MM.1S (cell line): ENCODE results near the gene FCHSD2.
A peak's percentile ranks its signal among the peaks of the same experiment; 100 is the strongest.

Source experiments
- DNase-seq: peaks from one replicate; pipeline ENCODE4 v3.0.0-alpha.2; 2015
- H2AFZ ChIP-seq: fragments of 300-600 bp; sonication (generic); 2 replicates; pipeline ENCODE4 v1.6.0; 2016; ENCODE audit warnings: antibody characterized with exemption, low read length
- H3F3A ChIP-seq: fragments of 300-600 bp; sonication (generic); 2 replicates; pipeline ENCODE4 v1.6.1; 2016; ENCODE audit warnings: mild to moderate bottlenecking, antibody characterized with exemption, low read length, moderate library complexity, mixed read lengths; ENCODE audit not compliant: insufficient read depth
- H3K27ac ChIP-seq: fragments of 300-600 bp; sonication (generic); 2 replicates; pipeline ENCODE4 v1.5.1; 2016; ENCODE audit warnings: mild to moderate bottlenecking, low read length
- H3K27me3 ChIP-seq: fragments of 300-600 bp; sonication (generic); replicated peaks from 2 replicates; pipeline ENCODE4 v1.6.0; 2016; ENCODE audit warnings: low read length; ENCODE audit not compliant: insufficient read depth
- H3K36me3 ChIP-seq: fragments of 300-600 bp; sonication (generic); replicated peaks from 2 replicates; pipeline ENCODE4 v1.6.1; 2016; ENCODE audit warnings: mild to moderate bottlenecking, low read length, mixed read lengths; ENCODE audit not compliant: insufficient read depth
- H3K4me1 ChIP-seq: fragments of 300-600 bp; sonication (generic); 2 replicates; pipeline ENCODE4 v1.6.1; 2016; ENCODE audit warnings: low read length, mixed read lengths
- H3K4me2 ChIP-seq: fragments of 300-600 bp; sonication (generic); 2 replicates; pipeline ENCODE4 v1.6.0; 2016; ENCODE audit warnings: low read depth, low read length
- H3K4me3 ChIP-seq: fragments of 300-600 bp; sonication (generic); 2 replicates; pipeline ENCODE4 v1.5.1; 2016; ENCODE audit warnings: low read length, mixed read lengths
- H3K79me2 ChIP-seq: fragments of 300-600 bp; sonication (generic); 2 replicates; pipeline ENCODE4 v1.6.1; 2016; ENCODE audit warnings: mixed run types, low read length, mixed read lengths
- H3K9ac ChIP-seq: fragments of 300-600 bp; sonication (generic); 2 replicates; pipeline ENCODE4 v1.6.1; 2016; ENCODE audit warnings: low read length, mixed read lengths
- H3K9me2 ChIP-seq: fragments of 300-600 bp; sonication (generic); replicated peaks from 2 replicates; pipeline ENCODE4 v1.6.1; 2016; ENCODE audit warnings: mild to moderate bottlenecking, low read length, mixed read lengths; ENCODE audit not compliant: insufficient read depth
- H3K9me3 ChIP-seq: fragments of 300-600 bp; sonication (generic); replicated peaks from 2 replicates; pipeline ENCODE4 v1.6.1; 2016; ENCODE audit warnings: mild to moderate bottlenecking, low read length, mixed read lengths; ENCODE audit not compliant: insufficient read depth
- H4K20me1 ChIP-seq: fragments of 300-600 bp; sonication (generic); 2 replicates; pipeline ENCODE4 v1.6.1; 2016; ENCODE audit warnings: mild to moderate bottlenecking, low read length, moderate library complexity, mixed read lengths; ENCODE audit not compliant: insufficient read depth
- CTCF ChIP-seq: fragments of 300-600 bp; sonication (generic); IDR thresholded peaks from 2 replicates; pipeline ENCODE4 v1.5.1; 2016; ENCODE audit warnings: antibody characterized with exemption, low read length, mixed read lengths
- EZH2 ChIP-seq: fragments of 300-600 bp; sonication (generic); optimal IDR thresholded peaks from 2 replicates; pipeline ENCODE3; 2017; ENCODE audit warnings: low read depth, mild to moderate bottlenecking, antibody characterized with exemption, low read length, mixed read lengths
- EZH2phosphoT487 ChIP-seq: fragments of 300-600 bp; sonication (generic); IDR thresholded peaks from 2 replicates; pipeline ENCODE4 v1.6.1; 2018; ENCODE audit warnings: antibody characterized with exemption, low read length

Gene FCHSD2

DNA sequence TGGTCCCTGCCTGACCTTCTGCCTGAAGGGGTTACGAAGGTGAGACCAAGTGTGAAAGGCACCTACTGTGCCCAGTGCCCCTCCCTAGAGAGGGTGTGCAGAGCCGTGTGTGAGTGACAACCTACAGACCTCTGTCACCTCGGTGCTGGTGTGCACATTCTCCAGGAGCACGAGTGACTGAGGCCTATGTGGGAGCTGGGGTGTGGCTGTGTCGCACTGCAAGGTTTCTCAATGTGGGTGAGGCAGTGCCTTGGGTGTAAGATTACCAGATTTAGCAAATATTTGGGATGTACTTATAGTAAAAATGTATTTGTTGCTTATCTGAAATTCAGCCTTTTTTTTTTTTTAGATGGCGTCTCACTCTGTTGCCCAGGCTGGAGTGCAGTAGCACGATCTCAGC, 353.9 kb downstream of the FCHSD2 start:
- H3K4me3 ChIP-seq: no peak overlapping the region
- H3K36me3 ChIP-seq: no peaks in the 10 kb centered on the region
- no peak for TF ChIP-seq EZH2phosphoT487
- no peak for TF ChIP-seq CTCF
- TF ChIP-seq EZH2: no peak
- H3K9me2 ChIP-seq: no peaks in the 10 kb centered on the region
- H2AFZ ChIP-seq: no peak overlapping the region
- H3K27ac ChIP-seq: no peak overlapping the region
- H3K4me2 ChIP-seq: no peak overlapping the region
- no peaks in the 10 kb centered on the region for H3F3A ChIP-seq
- no peak overlapping the region for H3K9ac ChIP-seq
- H3K79me2 ChIP-seq: no peaks in the 10 kb centered on the region
- H3K4me1 ChIP-seq: peaks cover 6% of the 10 kb centered on the region
- no peaks in the 10 kb centered on the region for H3K9me3 ChIP-seq
- H4K20me1 ChIP-seq: no peaks in the 10 kb centered on the region
- H3K27me3 ChIP-seq: no peaks in the 10 kb centered on the region
- DNase-seq: no peak

- Histone ChIP-seq H3F3A (no peaks in the 10 kb centered on the region), H4K20me1 (no peaks in the 10 kb centered on the region), H3K4me1 (no peaks in the 10 kb centered on the region; the same call in 1 of the 2 replicates), H3K9ac (no peak overlapping the region), H3K27ac (no peak overlapping the region), H3K27me3 (no peaks in the 10 kb centered on the region), H3K4me3 (no peak overlapping the region), H3K9me3 (no peaks in the 10 kb centered on the region), H3K79me2 (no peaks in the 10 kb centered on the region), H3K36me3 (no peaks in the 10 kb centered on the region), H3K9me2 (no peaks in the 10 kb centered on the region), H3K4me2 (no peak overlapping the region), H2AFZ (no peak overlapping the region)
- peak; percentile 4; the same call in 1 of the 2 replicates for TF ChIP-seq CTCF
- no peak for TF ChIP-seq EZH2
- DNase-seq: no peak
Observed at GRCh38 chr11:72787216-72788104, 354.7 kb downstream of the FCHSD2 start.
